ENCODE measurements around the gene ERBB4.
"Not testable (repeated sequence)": the region's sequence is repeated elsewhere in the genome, so short reads cannot be mapped to it uniquely, and the experiment has no call there.

The ERBB4 gene

DNA sequence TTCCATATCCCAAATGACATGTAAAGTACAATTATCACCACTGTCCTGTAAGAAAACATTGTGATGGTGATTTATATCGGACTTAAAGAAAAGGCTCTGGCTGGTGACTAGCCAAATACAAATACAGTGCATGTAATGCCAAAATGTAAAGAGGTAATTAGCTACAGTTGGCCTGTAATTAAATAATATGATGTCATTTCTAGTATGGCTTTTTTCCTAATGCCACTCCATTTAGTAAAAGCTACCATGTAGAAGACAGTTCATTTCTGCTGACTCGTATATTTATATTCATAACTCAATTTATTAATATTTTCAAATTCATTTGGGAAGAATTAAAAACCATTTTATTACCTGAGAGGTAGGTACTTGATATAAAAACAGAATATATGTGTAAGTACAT lies 815.7 kb downstream of the ERBB4 start:
- no peak for DNase-seq
- Histone ChIP-seq H3K36me3 (no peaks in the 10 kb centered on the region), H3K27ac (no peak overlapping the region), H3K4me3 (ENCODE audit: low read depth, low read length) (no peak overlapping the region), H3K27me3 (ENCODE audit: insufficient read depth, low read depth, severe bottlenecking) (no peaks in the 10 kb centered on the region), H3K9me3 (ENCODE audit: severe bottlenecking) (no peaks in the 10 kb centered on the region)
- TF ChIP-seq CTCF (IDR thresholded peaks at IDR 0.05; ENCODE audit: low read depth, low read length) = no peak

GRCh38 chr2:211721874-211722273 lies 816.7 kb downstream of the ERBB4 start:
- not testable (repeated sequence) for H3K4me3 ChIP-seq (ENCODE audit: low read depth, low read length); H3K36me3 ChIP-seq; DNase-seq; H3K27ac ChIP-seq; H3K9me3 ChIP-seq (ENCODE audit: severe bottlenecking); H3K27me3 ChIP-seq (ENCODE audit: insufficient read depth, low read depth, severe bottlenecking)

GRCh38 chr2:211709389-211709788 lies 829.2 kb downstream of the ERBB4 start:
- H3K27ac ChIP-seq = no peak overlapping the region
- H3K27me3 ChIP-seq (ENCODE audit: insufficient read depth, low read depth, severe bottlenecking) = no peaks in the 10 kb centered on the region
- no peak for TF ChIP-seq CTCF (IDR thresholded peaks at IDR 0.05; ENCODE audit: low read depth, low read length)
- H3K36me3 ChIP-seq = no peaks in the 10 kb centered on the region
- H3K4me3 ChIP-seq (ENCODE audit: low read depth, low read length) = no peak overlapping the region
- DNase-seq = no peak
- no peaks in the 10 kb centered on the region for H3K9me3 ChIP-seq (ENCODE audit: severe bottlenecking)

GRCh38 chr2:211692689-211693088 lies 845.9 kb downstream of the ERBB4 start:
- DNase-seq = no peak
- Histone ChIP-seq H3K4me3 (ENCODE audit: low read depth, low read length) (no peak overlapping the region), H3K27me3 (ENCODE audit: insufficient read depth, low read depth, severe bottlenecking) (no peaks in the 10 kb centered on the region), H3K36me3 (no peaks in the 10 kb centered on the region), H3K27ac (no peak overlapping the region), H3K9me3 (ENCODE audit: severe bottlenecking) (no peaks in the 10 kb centered on the region)
- TF ChIP-seq CTCF (IDR thresholded peaks at IDR 0.05; ENCODE audit: low read depth, low read length) = no peak

DNA sequence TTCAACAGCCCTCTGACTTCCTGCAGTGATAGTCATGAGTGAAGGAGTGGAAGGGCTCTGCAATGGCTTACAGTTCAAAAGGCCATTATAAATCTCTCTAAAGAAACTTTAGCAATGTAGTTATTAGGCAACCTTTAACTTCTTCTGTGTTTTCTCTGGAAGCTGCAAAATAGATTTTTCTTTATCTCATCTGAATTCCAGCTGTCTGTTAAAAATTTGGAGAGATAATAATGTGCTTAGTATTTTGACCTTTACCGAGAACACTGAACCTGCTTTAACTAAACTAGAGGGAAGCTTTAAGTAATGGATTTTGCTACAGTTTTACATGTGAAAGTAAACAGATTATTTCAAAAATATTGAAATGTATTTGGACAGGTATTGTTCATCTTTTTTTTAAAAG lies 847.9 kb downstream of the ERBB4 start:
- H3K9me3 ChIP-seq (ENCODE audit: severe bottlenecking) = no peaks in the 10 kb centered on the region
- DNase-seq = no peak
- no peaks in the 10 kb centered on the region for H3K36me3 ChIP-seq
- no peak for TF ChIP-seq CTCF (IDR thresholded peaks at IDR 0.05; ENCODE audit: low read depth, low read length)
- no peak overlapping the region for H3K4me3 ChIP-seq (ENCODE audit: low read depth, low read length)
- no peak overlapping the region for H3K27ac ChIP-seq
- H3K27me3 ChIP-seq (ENCODE audit: insufficient read depth, low read depth, severe bottlenecking) = no peaks in the 10 kb centered on the region

DNA sequence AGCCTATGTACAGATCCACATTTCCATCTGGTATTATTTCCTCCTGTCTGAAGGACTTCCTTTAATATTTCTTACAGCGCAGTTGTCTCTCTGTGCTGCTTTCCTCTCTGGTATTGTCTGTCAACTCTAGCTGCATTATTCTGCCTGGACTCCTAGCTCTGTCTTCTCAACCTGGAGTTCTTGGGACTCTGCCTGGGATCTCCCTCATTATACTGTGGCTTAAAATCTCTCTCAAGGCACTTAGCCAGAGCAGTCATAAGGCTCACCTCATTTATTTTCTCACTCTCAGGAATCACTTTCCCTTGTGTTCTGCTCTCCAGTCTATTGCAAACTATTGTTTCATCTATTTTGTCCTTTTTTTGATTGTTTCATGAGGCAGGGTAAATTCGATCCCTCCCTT lies 850.4 kb downstream of the ERBB4 start:
- no peak for DNase-seq
- Histone ChIP-seq H3K4me3 (ENCODE audit: low read depth, low read length) (no peak overlapping the region), H3K27me3 (ENCODE audit: insufficient read depth, low read depth, severe bottlenecking) (no peaks in the 10 kb centered on the region), H3K9me3 (ENCODE audit: severe bottlenecking) (no peaks in the 10 kb centered on the region), H3K27ac (no peak overlapping the region), H3K36me3 (no peaks in the 10 kb centered on the region)
- no peak for TF ChIP-seq CTCF (IDR thresholded peaks at IDR 0.05; ENCODE audit: low read depth, low read length)
